Lower leg skin (tissue), 3 donors: ENCODE measurements around the gene RIF1.

ENCODE experiments used
- CTCF ChIP-seq, 3 donors: fragments of 450-650 bp; IDR thresholded peaks; one replicate each; pipeline ENCODE4 v1.5.1; 2016; ENCODE audit warnings: antibody characterized with exemption in 3 of 3, mild to moderate bottlenecking in 3 of 3, moderate library complexity in 2 of 3
- POLR2A ChIP-seq, 2 donors: fragments of 450-650 bp; IDR thresholded peaks; one replicate each; pipeline ENCODE4 v1.6.1; 2016 to 2017; ENCODE audit warnings: antibody characterized with exemption in 2 of 2, mild to moderate bottlenecking in 1 of 2, moderate library complexity in 1 of 2

GRCh38 chr2:151367571-151367970 is 42.1 kb upstream of the RIF1 start:
- TF ChIP-seq CTCF (IDR thresholded peaks at IDR 0.05) (no peak), POLR2A (IDR thresholded peaks at IDR 0.05) (no peak)
